ENCODE results near the gene FBXW2. TPM values are rescaled to one million over a fixed set of nuclear protein-coding genes. Genes with fewer than 3 reads are reported as not detected.

FBXW2 gene
- total RNA-seq: 23.2 and 31.6 TPM in 2 replicates

GRCh38 chr9:120792898-120793765, at the start of gene FBXW2:
Gene FBXW2 (minus strand): TSS chr9:120793416. CDS start chr9:120788258, 5,158 bp downstream.

GRCh38 chr9:120714088-120714845, 78.9 kb downstream of the FBXW2 start, which contains the start of gene MEGF9:
Gene MEGF9 (minus strand): TSS chr9:120714470. CDS start chr9:120714358, 112 bp downstream.

Other genes with a start within 250 kb of the FBXW2 start
- gene CDK5RAP2, start 213.2 kb downstream of the FBXW2 start, total RNA-seq: 35.7 and 43.5 TPM in 2 replicates
- gene MEGF9, start 78.9 kb downstream of the FBXW2 start, total RNA-seq: 8.2 and 10.0 TPM in 2 replicates
- 28.3 and 37.1 TPM in 2 replicates for gene PSMD5, start 49.5 kb upstream of the FBXW2 start, total RNA-seq
- 31.0 and 36.3 TPM in 2 replicates for gene PHF19, start 83.8 kb upstream of the FBXW2 start, total RNA-seq
- gene TRAF1, start 133.4 kb upstream of the FBXW2 start, total RNA-seq: 0.54 and 2.4 TPM in 2 replicates

Data from placental epithelial cell (primary cell).